ENCODE data around the gene IL16. TPM values are rescaled to one million over a fixed set of nuclear protein-coding genes. Genes with fewer than 3 reads are reported as not detected.

Gene IL16
- total RNA-seq, 3 donors from 2014 or later = 11.1 to 40.5 (median 20.3) TPM

GRCh38 chr15:81265944-81266775 lies 69.5 kb downstream of the IL16 start:
- Histone ChIP-seq H3K36me3 (no peaks in the 10 kb centered on the region), H3K4me3 (peak overlapping the region in 1 of 3 donors; percentile 12), H3K27ac (no peak overlapping the region), H3K4me1 (peaks cover 0 to 4% of the 10 kb centered on the region in 2 donors), H3K9me3 (no peaks in the 10 kb centered on the region), H3K27me3 (no peaks in the 10 kb centered on the region)
- peak; percentile 55 to 79 for DNase-seq (ENCODE audit: low spot score in 2 of 2)
- TF ChIP-seq, protein P1, sequence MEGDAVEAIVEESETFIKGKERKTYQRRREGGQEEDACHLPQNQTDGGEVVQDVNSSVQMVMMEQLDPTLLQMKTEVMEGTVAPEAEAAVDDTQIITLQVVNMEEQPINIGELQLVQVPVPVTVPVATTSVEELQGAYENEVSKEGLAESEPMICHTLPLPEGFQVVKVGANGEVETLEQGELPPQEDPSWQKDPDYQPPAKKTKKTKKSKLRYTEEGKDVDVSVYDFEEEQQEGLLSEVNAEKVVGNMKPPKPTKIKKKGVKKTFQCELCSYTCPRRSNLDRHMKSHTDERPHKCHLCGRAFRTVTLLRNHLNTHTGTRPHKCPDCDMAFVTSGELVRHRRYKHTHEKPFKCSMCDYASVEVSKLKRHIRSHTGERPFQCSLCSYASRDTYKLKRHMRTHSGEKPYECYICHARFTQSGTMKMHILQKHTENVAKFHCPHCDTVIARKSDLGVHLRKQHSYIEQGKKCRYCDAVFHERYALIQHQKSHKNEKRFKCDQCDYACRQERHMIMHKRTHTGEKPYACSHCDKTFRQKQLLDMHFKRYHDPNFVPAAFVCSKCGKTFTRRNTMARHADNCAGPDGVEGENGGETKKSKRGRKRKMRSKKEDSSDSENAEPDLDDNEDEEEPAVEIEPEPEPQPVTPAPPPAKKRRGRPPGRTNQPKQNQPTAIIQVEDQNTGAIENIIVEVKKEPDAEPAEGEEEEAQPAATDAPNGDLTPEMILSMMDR (IDR thresholded peaks at IDR 0.05) = peak; percentile 65 to 79 (median 73)
- no peak for TF ChIP-seq POLR2AphosphoS5 (IDR thresholded peaks at IDR 0.05)
- intact Hi-C loops (cut with DNase I; ENCODE audit: low total_unique reads) = no loop called here

DNA sequence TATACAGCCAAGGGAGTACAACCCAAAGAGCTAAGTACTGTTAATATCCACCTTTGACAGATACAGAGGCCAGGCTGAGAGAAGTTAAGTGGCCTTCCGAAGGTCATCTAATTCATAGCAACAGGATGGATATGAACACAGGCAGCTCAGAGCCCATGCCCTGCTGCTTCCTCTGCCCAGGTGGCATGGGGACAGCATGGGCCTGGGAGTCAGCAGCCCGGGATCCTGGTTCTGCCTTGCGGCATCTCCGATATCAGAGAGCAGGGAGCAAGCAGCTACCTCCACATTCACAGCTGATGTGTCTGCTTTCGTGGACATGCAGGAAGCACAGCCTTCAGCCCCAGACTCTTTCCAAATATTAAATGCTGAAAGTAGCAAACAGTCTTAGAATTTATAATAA lies 71.7 kb downstream of the IL16 start:
- H3K9me3 ChIP-seq = no peaks in the 10 kb centered on the region
- DNase-seq (ENCODE audit: low spot score in 2 of 2) = no peak
- H3K27ac ChIP-seq = no peak overlapping the region
- H3K27me3 ChIP-seq = no peaks in the 10 kb centered on the region
- TF ChIP-seq, protein P1 (IDR thresholded peaks at IDR 0.05) = no peak
- no peak for TF ChIP-seq POLR2AphosphoS5 (IDR thresholded peaks at IDR 0.05)
- TF ChIP-seq POLR2A (IDR thresholded peaks at IDR 0.05) = no peak
- H3K4me3 ChIP-seq = no peak overlapping the region
- H3K36me3 ChIP-seq = no peaks in the 10 kb centered on the region
- peaks cover 0 to 4% of the 10 kb centered on the region in 2 donors for H3K4me1 ChIP-seq
- intact Hi-C loops (cut with DNase I; ENCODE audit: low total_unique reads) = no loop called here

GRCh38 chr15:81268881-81269601 lies 72.4 kb downstream of the IL16 start:
- Histone ChIP-seq H3K27ac (no peak overlapping the region), H3K36me3 (no peaks in the 10 kb centered on the region), H3K9me3 (no peaks in the 10 kb centered on the region), H3K4me1 (peaks cover 0 to 4% of the 10 kb centered on the region in 2 donors), H3K27me3 (no peaks in the 10 kb centered on the region), H3K4me3 (no peak overlapping the region)
- no peak for DNase-seq (ENCODE audit: low spot score in 2 of 2)
- intact Hi-C loops (cut with DNase I; ENCODE audit: low total_unique reads) = no loop called here
- TF ChIP-seq POLR2AphosphoS5 (IDR thresholded peaks at IDR 0.05) (no peak), POLR2A (IDR thresholded peaks at IDR 0.05) (no peak)
- TF ChIP-seq, protein P1 (IDR thresholded peaks at IDR 0.05) = no peak

- no peak for DNase-seq (ENCODE audit: low spot score in 2 of 2)
- H3K4me1 ChIP-seq = peaks cover 0 to 4% of the 10 kb centered on the region in 2 donors
- no peak for TF ChIP-seq POLR2A (IDR thresholded peaks at IDR 0.05)
- TF ChIP-seq, protein P1 (IDR thresholded peaks at IDR 0.05) = no peak
- TF ChIP-seq POLR2AphosphoS5 (IDR thresholded peaks at IDR 0.05) = no peak
- intact Hi-C loops (cut with DNase I; ENCODE audit: low total_unique reads) = no loop called here
- no peaks in the 10 kb centered on the region for H3K27me3 ChIP-seq
- no peak overlapping the region for H3K4me3 ChIP-seq
- H3K27ac ChIP-seq = no peak overlapping the region
- no peaks in the 10 kb centered on the region for H3K9me3 ChIP-seq
- H3K36me3 ChIP-seq = no peaks in the 10 kb centered on the region
Observed at GRCh38 chr15:81270188-81270587, 73.5 kb downstream of the IL16 start.

Measured in breast epithelium (tissue), 4 donors.